VCaP (cell line): ENCODE data around the gene RFC1.
"Not testable (repeated sequence)": the region's sequence is repeated elsewhere in the genome, so short reads cannot be mapped to it uniquely, and the experiment has no call there.

Source experiments
- H3K27ac ChIP-seq: fragments of 450-650 bp; 2 replicates; pipeline ENCODE4 v1.5.1; 2017
- CTCF ChIP-seq: fragments of 450-650 bp; conservative IDR thresholded peaks from 2 replicates; pipeline ENCODE4 v1.5.1; 2017; ENCODE audit warnings: mild to moderate bottlenecking, moderate library complexity

Gene RFC1

GRCh38 chr4:39365830-39366771 is at the start of gene RFC1:
Gene RFC1, minus strand, starts transcription at chr4:39366362. Its CDS starts 121 bp downstream, at chr4:39366241.
- no peak for TF ChIP-seq CTCF

DNA sequence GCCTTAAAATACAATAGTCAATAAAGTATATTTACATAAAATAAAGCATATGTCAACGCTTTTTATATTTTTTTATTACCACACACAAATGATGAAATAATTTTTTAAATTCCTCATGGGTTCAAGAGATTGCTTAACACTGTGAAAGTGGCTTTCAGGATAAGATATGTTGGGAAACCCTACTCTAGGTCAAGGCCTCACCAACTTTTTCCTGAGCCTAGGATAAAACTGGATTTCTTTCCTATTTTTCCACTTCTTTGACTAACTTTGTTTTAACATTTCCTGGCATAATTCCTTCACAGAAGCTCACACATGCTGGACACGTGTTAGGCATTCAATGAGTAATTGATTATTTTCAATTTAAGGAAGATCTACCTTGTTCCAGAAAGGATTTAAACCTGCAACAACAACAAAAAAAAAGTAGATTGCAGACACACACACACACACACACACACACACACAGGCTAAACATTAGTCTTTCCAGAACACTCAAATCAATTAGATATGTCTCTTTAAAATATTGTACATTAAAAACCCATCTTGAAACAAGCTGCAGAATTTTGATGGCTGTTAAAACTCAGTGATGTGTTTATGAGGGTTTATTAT is 49.6 kb upstream of the RFC1 start:
- no peak overlapping the region for H3K27ac ChIP-seq
- no peak for TF ChIP-seq CTCF

More at GRCh38 chr4:39365830-39366771, at the start of gene RFC1:
- H3K27ac ChIP-seq, result peak within 1 kb of the TSS; percentile 75

DNA sequence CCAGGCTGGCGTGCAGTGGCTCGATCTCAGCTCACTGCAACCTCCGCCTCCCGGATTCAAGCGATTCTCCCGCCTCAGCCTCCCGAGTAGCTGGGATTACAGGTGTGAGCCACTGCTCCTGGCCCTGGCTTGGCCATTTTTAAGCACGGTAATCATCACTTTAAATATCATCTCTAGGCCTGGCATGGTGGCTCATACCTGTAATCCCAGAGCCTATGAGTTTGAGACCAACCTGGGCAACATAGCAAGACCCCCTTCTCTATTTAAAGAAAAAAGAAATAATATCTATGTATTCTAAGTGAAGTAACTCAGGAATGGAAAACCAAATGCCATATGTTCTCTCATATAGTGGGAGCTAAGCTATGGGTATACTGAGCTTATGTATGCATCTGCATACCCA is 45.4 kb upstream of the RFC1 start:
- H3K27ac ChIP-seq, result not testable (repeated sequence)

DNA sequence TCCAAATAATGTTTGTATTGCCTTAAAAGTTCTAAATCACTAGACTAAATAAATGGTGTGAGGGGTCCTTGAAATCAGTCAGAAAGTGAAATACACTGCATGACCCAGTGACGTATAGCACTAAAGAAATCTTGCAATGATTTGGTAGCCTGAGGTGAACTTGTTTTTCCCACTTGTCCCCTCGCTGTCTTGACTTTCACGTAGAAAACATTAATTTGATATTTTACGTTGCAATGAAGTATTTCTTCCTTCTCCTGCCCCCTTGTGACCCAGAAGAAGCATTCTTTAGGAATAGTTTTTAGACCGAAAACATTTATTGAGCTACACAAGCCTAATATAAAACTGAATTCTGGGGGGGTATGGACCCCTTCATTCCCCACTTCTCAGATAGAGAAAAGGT is 44.3 kb upstream of the RFC1 start:
- TF ChIP-seq CTCF, result no peak

GRCh38 chr4:39407584-39407885 is 41.4 kb upstream of the RFC1 start:
- H3K27ac ChIP-seq, result no peak overlapping the region
- TF ChIP-seq CTCF, result no peak

More for the DNA sequence above, 44.3 kb upstream of the RFC1 start:
- no peak overlapping the region for H3K27ac ChIP-seq

GRCh38 chr4:39406763-39407583 is 40.8 kb upstream of the RFC1 start, which contains the start of gene KLB:
Gene KLB, plus strand, starts transcription at chr4:39406930. Its CDS starts 20 bp downstream, at chr4:39406950.
- no peak within 1 kb of the TSS; the same call in 1 of the 2 replicates for H3K27ac ChIP-seq
- TF ChIP-seq CTCF, result no peak

GRCh38 chr4:39401640-39402039 is 35.5 kb upstream of the RFC1 start:
- not testable (repeated sequence) for H3K27ac ChIP-seq

DNA sequence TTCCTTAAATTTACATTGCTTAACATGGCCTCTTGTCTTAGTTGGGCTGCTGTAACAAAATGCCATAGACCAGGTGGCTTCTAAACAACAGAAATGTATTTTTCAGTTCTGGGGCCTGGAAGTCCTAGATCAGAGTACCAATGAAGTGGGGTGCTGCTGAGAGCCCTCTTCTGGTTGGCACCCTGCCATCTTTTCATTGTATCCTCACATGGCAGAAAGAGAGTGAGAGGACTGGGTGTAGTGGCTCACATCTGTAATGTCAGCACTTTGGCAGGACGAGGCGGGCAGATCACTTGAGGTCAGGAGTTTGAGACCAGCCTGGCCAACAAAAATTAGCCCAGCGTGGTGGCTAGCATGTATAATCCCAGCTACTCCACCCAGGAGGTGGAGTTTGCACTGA is 28.5 kb upstream of the RFC1 start:
- no peak overlapping the region for H3K27ac ChIP-seq
- no peak for TF ChIP-seq CTCF
